Central memory CD4-positive, alpha-beta T cell (primary cell): ENCODE measurements around the gene BSCL2.
"Not testable (repeated sequence)": the region's sequence is repeated elsewhere in the genome, so short reads cannot be mapped to it uniquely, and the experiment has no call there.

Source experiments
- DNase-seq: peaks from one replicate; pipeline ENCODE4 v3.0.0; 2022
- total RNA-seq, 3 experiments: gene quantifications; one replicate each; lab custom pipeline; 2026; lab: John Stamatoyannopoulos, UW

The BSCL2 gene
- total RNA-seq = 3.3 to 9.8 (median 4.2) reads per million in 3 experiments

- no peak for DNase-seq
These were observed at the start of gene BSCL2, which contains the start of gene GNG3 for GRCh38 chr11:62707277-62707861. Gene BSCL2, minus strand, starts transcription at chr11:62707424. Its CDS starts 229 bp downstream, at chr11:62707195. Gene GNG3, plus strand, starts transcription at chr11:62707676. Its CDS starts 620 bp downstream, at chr11:62708296.

- no peak for DNase-seq
These were observed 47.9 kb upstream of the BSCL2 start for GRCh38 chr11:62755086-62755615.

- peak; percentile 99 for DNase-seq
These were observed 46.7 kb upstream of the BSCL2 start, which contains the start of gene ZBTB3 for GRCh38 chr11:62753736-62754603. Gene ZBTB3, minus strand, starts transcription at chr11:62754160. Its CDS starts 496 bp downstream, at chr11:62753664.

GRCh38 chr11:62752994-62753735 lies 45.9 kb upstream of the BSCL2 start:
- DNase-seq = no peak

- DNase-seq = no peak
These were observed 45.1 kb upstream of the BSCL2 start for GRCh38 chr11:62752177-62752785.

GRCh38 chr11:62749931-62750330 lies 42.7 kb upstream of the BSCL2 start:
- DNase-seq = not testable (repeated sequence)

- no peak for DNase-seq
These were observed 40.4 kb upstream of the BSCL2 start for GRCh38 chr11:62747475-62748160.

- no peak for DNase-seq
These were observed 30.0 kb upstream of the BSCL2 start for GRCh38 chr11:62737196-62737595.

GRCh38 chr11:62732830-62733229 lies 25.6 kb upstream of the BSCL2 start:
- DNase-seq = no peak

GRCh38 chr11:62730076-62730475 lies 22.9 kb upstream of the BSCL2 start:
- DNase-seq = not testable (repeated sequence)

- peak; percentile 83 for DNase-seq
These were observed 21.2 kb upstream of the BSCL2 start, which contains the start of gene TTC9C for GRCh38 chr11:62728171-62728988. Gene TTC9C, plus strand, starts transcription at chr11:62728486. Its CDS starts 363 bp downstream, at chr11:62728849.

- peak; percentile 94 for DNase-seq
These were observed 20.6 kb upstream of the BSCL2 start for GRCh38 chr11:62727872-62728170.

GRCh38 chr11:62727165-62727871 lies 20.1 kb upstream of the BSCL2 start, which contains the start of gene HNRNPUL2:
Gene HNRNPUL2, minus strand, starts transcription at chr11:62727457. Its CDS starts 301 bp downstream, at chr11:62727156.
- peak; percentile 99 for DNase-seq

GRCh38 chr11:62726915-62727164 lies 19.6 kb upstream of the BSCL2 start:
- no peak for DNase-seq

- DNase-seq = no peak
These were observed 19.1 kb upstream of the BSCL2 start for GRCh38 chr11:62726156-62726914.

- no peak for DNase-seq
These were observed 18.4 kb upstream of the BSCL2 start for GRCh38 chr11:62725646-62726045.

GRCh38 chr11:62724171-62724570 lies 16.9 kb upstream of the BSCL2 start:
- no peak for DNase-seq

GRCh38 chr11:62721994-62722393 lies 14.8 kb upstream of the BSCL2 start:
- no peak for DNase-seq

- DNase-seq = no peak
These were observed 12.2 kb upstream of the BSCL2 start for GRCh38 chr11:62719302-62719978.
